ENCODE results near the gene ARMC9.
A peak's percentile ranks its signal among the peaks of the same experiment; 100 is the strongest.
"Not testable (repeated sequence)": the region's sequence is repeated elsewhere in the genome, so short reads cannot be mapped to it uniquely, and the experiment has no call there.

The ARMC9 gene

DNA sequence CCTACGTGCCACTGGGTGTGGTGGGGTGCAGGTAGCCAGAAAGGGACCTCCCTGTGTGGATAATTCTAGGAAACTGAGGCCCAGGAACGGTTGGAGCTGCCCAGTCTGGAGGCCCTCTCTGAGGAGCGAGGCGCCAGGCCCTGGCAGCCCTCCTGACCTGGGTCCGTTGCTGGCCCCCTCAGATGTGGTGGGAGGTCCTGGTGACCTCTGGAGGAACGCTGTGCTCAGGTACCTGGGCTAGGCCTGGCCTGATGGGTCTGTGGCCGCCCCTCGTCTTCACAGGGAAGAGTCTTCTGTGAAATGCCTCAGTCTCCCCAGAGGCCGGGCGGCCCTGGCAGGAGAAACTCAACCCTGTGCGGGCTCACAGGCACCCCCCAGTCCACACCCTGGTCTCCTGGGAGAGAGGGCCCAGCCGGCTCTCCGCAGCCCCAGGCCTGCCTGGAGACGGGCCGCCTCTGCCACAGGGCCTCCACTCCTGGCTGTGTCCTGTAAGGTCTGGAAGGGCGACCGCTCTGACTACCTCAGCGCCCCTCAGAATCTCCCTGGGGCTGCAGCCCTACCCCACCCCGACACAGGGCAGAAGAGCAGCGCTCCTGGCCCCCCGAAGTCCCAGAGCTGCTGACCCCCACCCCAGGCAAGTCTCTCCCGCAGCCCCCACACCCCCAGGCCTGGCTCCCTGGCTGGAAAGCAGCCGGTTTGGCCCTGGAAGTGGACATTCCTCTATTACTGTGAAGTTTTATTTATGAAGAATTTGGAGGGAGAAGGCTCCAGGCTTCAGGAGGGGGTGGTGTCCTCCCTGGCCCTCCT, 200.8 kb downstream of the ARMC9 start:
- ChIA-PET CTCF (interaction anchor here (0.8 to 2.4 kb wide), 4 partner anchors 13 to 171 kb away, joined by 3 to 9 read pairs (median 6); no protein-coding TSS in a partner anchor), POLR2A (ENCODE audit: low non-redundant PET) (no interaction called here)
- no peak for DNase-seq (ENCODE audit: low spot score)
- TF ChIP-seq, protein P1, sequence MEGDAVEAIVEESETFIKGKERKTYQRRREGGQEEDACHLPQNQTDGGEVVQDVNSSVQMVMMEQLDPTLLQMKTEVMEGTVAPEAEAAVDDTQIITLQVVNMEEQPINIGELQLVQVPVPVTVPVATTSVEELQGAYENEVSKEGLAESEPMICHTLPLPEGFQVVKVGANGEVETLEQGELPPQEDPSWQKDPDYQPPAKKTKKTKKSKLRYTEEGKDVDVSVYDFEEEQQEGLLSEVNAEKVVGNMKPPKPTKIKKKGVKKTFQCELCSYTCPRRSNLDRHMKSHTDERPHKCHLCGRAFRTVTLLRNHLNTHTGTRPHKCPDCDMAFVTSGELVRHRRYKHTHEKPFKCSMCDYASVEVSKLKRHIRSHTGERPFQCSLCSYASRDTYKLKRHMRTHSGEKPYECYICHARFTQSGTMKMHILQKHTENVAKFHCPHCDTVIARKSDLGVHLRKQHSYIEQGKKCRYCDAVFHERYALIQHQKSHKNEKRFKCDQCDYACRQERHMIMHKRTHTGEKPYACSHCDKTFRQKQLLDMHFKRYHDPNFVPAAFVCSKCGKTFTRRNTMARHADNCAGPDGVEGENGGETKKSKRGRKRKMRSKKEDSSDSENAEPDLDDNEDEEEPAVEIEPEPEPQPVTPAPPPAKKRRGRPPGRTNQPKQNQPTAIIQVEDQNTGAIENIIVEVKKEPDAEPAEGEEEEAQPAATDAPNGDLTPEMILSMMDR (conservative IDR thresholded peaks at IDR 0.05; ENCODE audit: low read depth): no peak
- H3K27ac ChIP-seq: no peak overlapping the region

DNA sequence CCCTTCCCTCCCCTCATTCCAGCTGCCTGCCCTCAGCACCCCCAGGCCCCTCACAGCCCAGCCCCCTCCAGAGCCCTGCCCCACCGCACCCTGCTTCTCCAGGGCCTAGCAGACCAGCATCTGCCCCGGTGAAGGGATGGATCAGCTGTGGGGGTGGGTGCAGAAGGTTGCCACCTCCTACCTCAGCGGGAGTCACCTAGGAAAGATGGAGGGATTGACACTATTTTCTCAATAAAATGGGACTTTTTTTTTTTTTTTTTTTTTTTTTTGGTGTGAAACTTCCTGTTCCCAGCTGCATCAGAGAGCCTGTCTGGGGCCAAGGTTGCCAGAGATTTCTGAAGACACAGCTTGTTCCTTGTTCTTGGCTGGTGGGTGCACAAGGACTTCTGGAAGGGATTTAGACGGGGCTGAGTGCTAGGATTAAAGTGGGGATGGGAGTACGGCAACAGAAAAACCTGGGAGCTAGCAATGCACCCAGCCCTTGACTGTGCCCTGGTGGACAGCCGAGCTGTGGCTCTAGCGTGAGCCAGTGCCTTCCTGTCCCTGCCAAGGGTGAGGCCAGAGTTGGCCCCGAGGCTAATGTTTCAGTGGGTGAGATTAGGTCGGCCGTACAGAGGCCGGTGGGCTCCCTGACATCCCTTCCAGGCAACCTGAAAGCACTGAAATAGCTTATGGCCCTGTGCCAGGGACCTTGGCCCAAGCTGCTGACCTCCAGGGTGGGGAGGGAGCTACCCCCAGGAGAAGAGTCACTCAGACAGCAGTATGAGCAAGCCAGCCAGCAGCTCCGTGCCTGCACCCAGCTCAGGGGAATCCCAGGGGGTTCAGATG, 201.6 kb downstream of the ARMC9 start:
- TF ChIP-seq, protein P1 (conservative IDR thresholded peaks at IDR 0.05; ENCODE audit: low read depth): no peak
- DNase-seq (ENCODE audit: low spot score): no peak
- no peak overlapping the region for H3K27ac ChIP-seq
- ChIA-PET POLR2A (ENCODE audit: low non-redundant PET) (no interaction called here), CTCF (interaction anchor here (0.6 to 2.4 kb wide), 9 partner anchors 12 to 876 kb away, joined by 3 to 9 read pairs (median 4); no protein-coding TSS in a partner anchor)

DNA sequence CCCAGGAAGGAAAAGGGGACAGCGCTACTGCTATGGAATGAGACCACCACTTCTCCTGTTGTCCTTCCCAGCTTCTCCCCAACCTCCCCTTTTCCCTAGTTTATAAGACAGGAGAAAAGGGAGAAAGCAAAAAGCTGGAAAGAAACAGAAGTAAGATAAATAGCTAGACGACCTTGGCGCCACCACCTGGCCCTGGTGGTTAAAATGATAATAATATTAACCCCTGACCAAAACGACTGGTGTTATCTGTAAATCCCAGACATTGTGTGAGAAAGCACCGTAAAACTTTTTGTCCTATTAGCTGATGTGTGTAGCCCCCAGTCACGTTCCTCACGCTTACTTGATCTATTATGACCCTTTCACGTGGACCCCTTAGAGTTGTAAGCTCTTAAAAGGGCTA, 202.2 kb downstream of the ARMC9 start:
- CTCF ChIA-PET: interaction anchor here (0.6 to 2.4 kb wide), 8 partner anchors 12 to 876 kb away, joined by 3 to 9 read pairs (median 4); no protein-coding TSS in a partner anchor
- H3K27ac ChIP-seq; DNase-seq (ENCODE audit: low spot score); POLR2A ChIA-PET (ENCODE audit: low non-redundant PET): not testable (repeated sequence)
- TF ChIP-seq, protein P1 (conservative IDR thresholded peaks at IDR 0.05; ENCODE audit: low read depth): 0 out of 2 replicates have a peak, but pooled peaks have one; percentile 7

DNA sequence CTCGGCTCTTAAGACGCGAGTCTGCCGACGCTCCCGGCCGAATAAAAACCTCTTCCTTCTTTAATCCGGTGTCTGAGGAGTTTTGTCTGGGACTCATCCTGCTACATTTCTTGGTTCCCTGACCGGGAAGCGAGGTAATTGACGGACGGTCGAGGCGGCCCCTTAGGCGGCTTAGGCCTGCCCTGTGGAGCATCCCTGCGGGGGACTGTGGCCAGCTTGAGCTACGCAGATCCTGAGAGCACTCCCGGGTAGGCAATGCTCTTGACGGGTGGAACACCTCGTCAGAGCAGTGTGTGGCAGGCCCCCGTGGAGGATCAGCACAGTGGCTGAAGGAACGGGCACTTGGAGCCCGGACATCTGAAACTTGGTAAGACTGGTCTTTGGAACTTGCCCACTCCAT, 202.7 kb downstream of the ARMC9 start:
- DNase-seq (ENCODE audit: low spot score); H3K27ac ChIP-seq; POLR2A ChIA-PET (ENCODE audit: low non-redundant PET): not testable (repeated sequence)
- CTCF ChIA-PET: interaction anchor here (0.6 to 2.4 kb wide), 4 partner anchors 11 to 173 kb away, joined by 3 to 9 read pairs (median 6); no protein-coding TSS in a partner anchor

DNA sequence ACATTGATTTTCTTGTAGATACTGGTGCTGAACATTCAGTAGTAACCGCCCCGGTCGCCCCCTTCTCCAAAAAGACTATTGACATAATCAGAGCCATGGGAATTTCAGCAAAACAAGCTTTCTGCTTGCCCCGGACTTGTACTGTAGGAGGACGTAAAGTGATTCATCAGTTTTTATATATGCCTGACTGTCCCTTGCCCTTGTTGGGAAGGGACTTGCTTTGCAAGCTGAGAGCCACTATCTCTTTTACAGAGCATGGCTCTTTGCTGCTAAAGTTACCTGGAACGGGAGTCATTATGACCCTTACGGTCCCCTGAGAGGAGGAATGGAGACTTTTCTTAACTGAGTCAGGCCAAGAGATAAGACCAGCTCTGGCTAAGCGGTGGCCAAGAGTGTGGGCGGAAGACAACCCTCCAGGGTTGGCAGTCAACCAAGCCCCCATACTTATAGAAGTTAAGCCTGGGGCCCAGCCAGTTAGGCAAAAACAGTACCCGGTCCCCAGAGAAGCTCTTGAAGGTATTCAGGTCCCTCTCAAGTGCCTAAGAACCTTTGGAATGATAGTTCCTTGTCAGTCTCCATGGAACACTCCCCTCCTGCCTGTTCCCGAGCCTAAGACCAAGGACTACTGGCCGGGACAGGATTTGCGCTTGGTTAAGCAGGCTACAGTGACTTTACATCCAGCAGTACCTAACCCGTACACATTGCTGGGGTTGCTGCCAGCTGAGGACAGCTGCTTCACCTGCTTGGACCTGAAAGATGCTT, 205.2 kb downstream of the ARMC9 start:
- POLR2A ChIA-PET (ENCODE audit: low non-redundant PET); DNase-seq (ENCODE audit: low spot score); H3K27ac ChIP-seq; CTCF ChIA-PET: not testable (repeated sequence)

DNA sequence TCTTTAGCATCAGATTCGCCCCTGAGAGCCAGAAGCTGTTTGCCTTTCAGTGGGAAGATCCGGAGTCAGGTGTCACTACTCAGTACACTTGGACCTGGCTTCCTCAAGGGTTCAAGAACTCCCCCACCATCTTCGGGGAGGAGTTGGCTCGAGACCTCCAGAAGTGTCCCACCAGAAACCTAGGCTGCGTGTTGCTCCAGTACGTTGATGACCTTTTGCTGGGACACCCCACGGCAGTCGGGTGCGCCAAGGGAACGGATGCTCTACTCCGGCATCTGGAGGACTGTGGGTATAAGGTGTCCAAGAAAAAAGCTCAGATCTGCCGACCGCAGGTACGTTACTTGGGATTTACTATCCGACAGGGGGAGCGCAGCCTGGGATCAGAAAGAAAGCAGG, 205.8 kb downstream of the ARMC9 start:
- DNase-seq (ENCODE audit: low spot score); H3K27ac ChIP-seq; CTCF ChIA-PET; POLR2A ChIA-PET (ENCODE audit: low non-redundant PET): not testable (repeated sequence)

DNA sequence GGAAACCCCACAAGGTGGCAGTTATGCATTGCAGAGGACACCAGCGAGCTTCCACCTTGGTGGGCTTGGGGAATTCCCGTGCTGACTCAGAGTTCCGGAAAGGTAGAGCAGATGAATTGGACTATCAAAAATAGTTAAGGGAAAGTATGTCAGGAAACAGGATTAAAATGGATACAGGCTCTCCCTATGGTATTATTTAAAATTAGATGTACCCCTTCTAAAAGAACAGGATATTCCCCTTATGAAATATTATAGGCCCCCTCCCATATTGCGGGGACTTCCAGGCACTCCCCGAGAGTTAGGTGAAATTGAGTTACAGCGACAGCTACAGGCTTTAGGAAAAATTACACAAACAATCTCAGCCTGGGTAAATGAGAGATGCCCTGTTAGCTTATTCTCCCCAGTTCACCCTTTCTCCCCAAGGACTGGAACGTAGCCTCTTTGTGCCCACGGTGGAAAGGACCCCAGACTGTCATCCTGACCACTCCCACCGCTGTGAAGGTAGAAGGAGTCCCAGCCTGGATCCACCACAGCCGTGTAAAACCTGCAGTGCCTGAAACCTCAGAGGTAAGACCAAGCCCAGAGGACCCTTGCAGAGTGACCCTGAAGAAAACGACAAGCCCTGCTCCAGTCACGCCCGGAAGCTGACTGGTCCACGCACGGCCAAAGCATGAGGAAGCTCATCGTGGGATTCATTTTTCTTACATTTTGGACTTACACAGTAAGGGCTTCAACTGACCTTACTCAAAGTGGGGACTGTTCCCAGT, 207.4 kb downstream of the ARMC9 start:
- POLR2A ChIA-PET (ENCODE audit: low non-redundant PET); DNase-seq (ENCODE audit: low spot score); H3K27ac ChIP-seq: not testable (repeated sequence)
- TF ChIP-seq, protein P1 (conservative IDR thresholded peaks at IDR 0.05; ENCODE audit: low read depth): peak; percentile 70
- CTCF ChIA-PET: interaction anchor here (0.6 to 0.9 kb wide), 6 partner anchors 9 to 1098 kb away, joined by 3 to 5 read pairs (median 4); partner anchors contain the start of gene ARMC9

DNA sequence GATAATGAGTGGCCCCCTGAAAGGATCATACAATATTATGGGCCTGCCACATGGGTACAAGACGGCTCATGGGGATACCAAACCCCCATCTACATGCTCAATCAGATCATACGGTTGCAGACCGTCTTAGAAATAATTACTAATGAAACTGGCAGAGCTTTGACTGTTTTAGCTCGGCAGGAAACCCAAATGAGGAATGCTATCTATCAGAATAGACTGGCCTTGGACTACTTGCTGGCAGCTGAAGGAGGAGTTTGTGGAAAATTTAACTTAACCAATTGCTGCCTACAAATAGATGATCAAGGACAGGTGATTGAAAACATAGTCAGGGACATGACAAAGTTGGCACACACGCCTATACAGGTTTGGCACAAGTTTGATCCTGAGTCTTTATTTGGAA, 209.3 kb downstream of the ARMC9 start:
- POLR2A ChIA-PET (ENCODE audit: low non-redundant PET); DNase-seq (ENCODE audit: low spot score); H3K27ac ChIP-seq: not testable (repeated sequence)
- CTCF ChIA-PET: interaction anchor here (1.5 kb wide), 1 partner anchor 180 kb away, joined by 7 read pairs; no protein-coding TSS in a partner anchor

DNA sequence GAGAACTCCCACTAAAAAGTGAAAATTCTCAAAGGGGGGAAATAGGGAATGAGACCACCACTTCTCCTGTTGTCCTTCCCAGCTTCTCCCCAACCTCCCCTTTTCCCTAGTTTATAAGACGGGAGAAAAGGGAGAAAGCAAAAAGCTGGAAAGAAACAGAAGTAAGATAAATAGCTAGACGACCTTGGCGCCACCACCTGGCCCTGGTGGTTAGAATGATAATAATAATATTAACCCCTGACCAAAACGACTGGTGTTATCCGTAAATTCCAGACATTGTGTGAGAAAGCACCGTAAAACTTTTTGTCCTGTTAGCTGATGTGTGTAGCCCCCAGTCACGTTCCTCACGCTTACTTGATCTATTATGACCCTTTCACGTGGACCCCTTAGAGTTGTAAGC, 209.9 kb downstream of the ARMC9 start:
- H3K27ac ChIP-seq; CTCF ChIA-PET; POLR2A ChIA-PET (ENCODE audit: low non-redundant PET); DNase-seq (ENCODE audit: low spot score): not testable (repeated sequence)

Measured in RWPE1 (cell line).